Fibroblast of lung (primary cell): ENCODE data around the gene PACRG.

ENCODE experiments used
- CTCF ChIP-seq, 2 donors: IDR thresholded peaks in 1 of 2; conservative IDR thresholded peaks in 1 of 2; 1 replicate in 1 of 2; 2 replicates in 1 of 2; pipeline ENCODE4 v1.5.1; 2011 to 2012; ENCODE audit warnings: low read length in 2 of 2, control low read depth in 1 of 2, inconsistent platforms in 1 of 2, low read depth in 1 of 2, mild to moderate bottlenecking in 1 of 2
- EZH2 ChIP-seq: IDR thresholded peaks from 2 replicates; pipeline ENCODE4 v1.5.1; 2012; ENCODE audit warnings: low read length, control low read depth, mild to moderate bottlenecking; ENCODE audit errors: missing control alignments

GRCh38 chr6:163159689-163160088, 431.9 kb downstream of the PACRG start:
- TF ChIP-seq CTCF (conservative IDR thresholded peaks at IDR 0.05 in 1 of 2, IDR thresholded peaks at IDR 0.05 in 1 of 2; ENCODE audit: low read depth in 1 of 2, low read length in 2 of 2) (no peak), EZH2 (no peak)
